GM18951 (cell line): Measurements from ENCODE around the gene WASF1.
"Not testable (repeated sequence)": the region's sequence is repeated elsewhere in the genome, so short reads cannot be mapped to it uniquely, and the experiment has no call there.

ENCODE experiments used
- POLR2A ChIP-seq: IDR thresholded peaks from 4 replicates; pipeline ENCODE4 v1.6.1; 2011; ENCODE audit warnings: mild to moderate bottlenecking; ENCODE audit not compliant: insufficient read length, insufficient read depth; ENCODE audit errors: extremely low read depth
- in situ Hi-C: fragments of 300-500 bp; cut with MboI; formaldehyde crosslinking; loops from one replicate; pipeline ENCODE4 v1.12.0; 2022; ENCODE audit warnings: low sequenced_read_pairs, mixed read lengths, inconsistent platforms; ENCODE audit not compliant: unreplicated experiment

The WASF1 gene

DNA sequence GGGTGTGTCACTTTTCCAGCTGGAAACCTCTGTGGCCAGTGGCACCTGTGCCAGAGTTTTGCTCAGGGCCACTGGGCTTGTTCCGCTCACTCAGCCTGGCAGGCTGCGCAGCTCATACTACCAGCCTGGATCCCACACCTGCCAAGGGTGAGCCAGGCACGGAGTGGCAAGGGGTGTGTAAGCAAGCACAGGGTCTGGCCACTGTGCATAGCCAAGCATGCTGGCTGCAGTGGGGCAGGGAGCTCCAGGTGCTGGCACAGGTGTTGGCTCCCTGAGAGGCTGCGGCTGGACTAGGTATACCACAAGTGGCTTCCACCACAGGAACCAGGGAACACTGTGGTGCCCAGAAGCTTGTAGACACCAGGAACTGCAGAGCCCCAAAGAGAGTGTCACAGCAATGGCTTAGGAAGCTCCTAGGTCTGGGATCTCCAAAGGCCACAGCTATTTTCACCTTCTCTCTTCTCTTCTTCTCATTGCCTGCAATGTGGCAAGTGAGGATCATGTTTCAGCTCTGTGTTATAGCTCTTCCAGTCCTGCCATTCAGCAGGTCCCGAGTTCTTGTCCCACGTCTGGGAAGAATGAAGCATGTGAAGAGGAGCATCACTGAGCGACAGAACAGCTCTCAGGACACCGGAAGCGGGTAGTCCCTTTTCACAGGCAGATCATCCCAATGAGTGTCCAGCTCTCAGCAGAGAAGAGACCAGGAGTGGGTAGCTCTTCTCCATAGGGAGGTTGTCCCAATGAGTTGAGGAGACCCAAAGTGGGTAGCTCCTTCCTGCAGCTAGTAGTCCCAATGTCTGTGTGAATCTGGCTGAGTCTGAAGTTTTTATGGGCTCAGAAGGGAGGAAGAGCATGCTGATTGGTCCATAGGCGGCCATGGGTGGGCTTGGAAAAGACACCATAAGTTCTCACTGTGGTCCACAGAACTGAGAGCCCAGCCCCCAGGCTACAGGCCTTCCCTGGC is 41.3 kb downstream of the WASF1 start:
- TF ChIP-seq POLR2A = no peak
- in situ Hi-C loops = no loop called here

DNA sequence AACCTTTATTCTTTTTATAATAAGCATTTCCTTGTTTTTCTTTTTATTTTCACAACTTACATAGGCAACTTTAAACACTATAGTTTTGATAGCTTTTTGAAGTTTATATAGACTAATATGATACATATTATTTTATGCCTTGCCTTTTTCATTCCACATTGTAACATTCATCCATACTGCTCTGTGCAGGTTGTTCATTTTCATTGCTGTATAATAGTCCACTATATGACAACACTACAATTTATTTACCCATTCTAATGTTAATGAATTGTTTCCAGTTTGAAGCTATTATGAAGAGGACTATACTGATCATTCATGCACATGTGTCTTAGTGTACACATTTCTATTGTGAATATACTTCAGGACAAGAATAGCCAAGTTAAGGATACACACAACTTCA is 49.1 kb downstream of the WASF1 start:
- in situ Hi-C loops = no loop called here
- no peak for TF ChIP-seq POLR2A

DNA sequence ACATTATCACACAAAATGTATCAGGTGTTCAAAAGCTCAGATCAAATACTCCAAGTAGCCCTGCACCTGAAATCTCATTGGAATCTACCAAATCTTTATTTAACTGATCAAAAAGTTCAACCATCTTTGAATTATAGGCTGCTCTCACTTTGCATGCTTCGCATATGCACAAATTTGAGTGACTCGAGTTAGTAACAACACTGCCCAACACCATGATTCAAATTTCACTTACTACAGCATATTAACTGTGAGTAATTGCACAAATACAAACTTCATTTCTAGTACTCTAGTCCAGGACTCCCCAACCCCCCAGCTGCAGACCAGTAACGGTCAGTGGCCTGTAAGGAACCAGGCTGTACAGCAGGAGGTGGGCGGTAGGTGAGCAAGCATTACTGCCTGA is 51.1 kb downstream of the WASF1 start:
- no peak for TF ChIP-seq POLR2A
- in situ Hi-C loops = no loop called here

DNA sequence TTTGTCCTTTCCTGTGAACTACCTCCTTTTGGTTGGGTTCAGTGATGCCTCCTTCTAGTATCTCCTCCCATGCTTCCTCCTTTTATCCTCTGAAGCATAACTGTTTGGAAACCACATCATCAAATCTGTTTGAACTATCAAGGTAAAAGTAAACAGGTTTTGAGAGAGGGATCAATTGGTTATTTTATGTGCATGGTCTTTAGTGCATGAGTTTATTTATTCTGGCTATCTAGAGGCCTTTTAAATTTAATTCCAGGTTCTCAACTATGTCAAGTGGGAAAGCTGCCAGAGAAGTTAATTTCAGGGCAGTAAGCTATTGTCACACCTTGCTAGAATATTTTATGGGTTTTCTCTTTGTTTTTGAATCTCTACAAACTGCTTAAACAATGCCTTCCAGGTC is 54.1 kb downstream of the WASF1 start:
- TF ChIP-seq POLR2A = no peak
- in situ Hi-C loops = no loop called here

DNA sequence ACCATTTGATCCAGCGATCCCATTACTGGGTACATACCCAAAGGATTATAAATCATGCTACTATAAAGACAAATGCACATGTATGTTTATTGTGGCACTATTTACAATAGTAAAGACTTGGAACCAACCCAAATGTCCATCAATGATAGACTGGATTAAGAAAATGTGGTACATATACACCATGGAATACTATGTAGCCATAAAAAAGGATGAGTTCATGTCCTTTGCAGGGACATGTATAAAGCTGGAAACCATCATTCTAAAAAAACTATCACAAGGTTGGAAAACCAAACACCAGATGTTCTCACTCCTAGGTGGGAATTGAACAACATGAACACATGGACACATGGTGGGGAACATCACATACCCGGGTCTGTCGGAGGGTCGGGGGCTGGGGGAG is 57.8 kb downstream of the WASF1 start:
- in situ Hi-C loops = not testable (repeated sequence)

DNA sequence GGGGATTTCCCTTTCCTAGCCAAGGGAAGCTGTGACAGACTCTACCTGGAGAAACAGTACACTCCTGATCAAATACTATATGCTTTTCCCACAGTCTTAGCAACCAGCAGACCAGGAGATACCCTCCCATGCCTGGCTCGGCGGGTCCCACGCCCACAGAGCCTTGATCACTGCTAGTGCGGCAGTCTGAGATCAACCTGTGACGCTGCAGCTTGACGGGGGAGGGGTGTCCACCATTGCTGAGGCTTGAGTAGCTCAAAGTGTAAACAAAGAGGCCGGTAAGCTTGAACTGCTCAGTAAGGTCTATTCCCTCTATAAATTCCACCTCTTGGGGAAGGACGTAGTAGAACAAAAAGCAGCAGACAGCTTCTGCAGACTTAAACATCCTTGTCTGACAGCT is 63.2 kb downstream of the WASF1 start:
- in situ Hi-C loops = no loop called here
- TF ChIP-seq POLR2A = no peak

DNA sequence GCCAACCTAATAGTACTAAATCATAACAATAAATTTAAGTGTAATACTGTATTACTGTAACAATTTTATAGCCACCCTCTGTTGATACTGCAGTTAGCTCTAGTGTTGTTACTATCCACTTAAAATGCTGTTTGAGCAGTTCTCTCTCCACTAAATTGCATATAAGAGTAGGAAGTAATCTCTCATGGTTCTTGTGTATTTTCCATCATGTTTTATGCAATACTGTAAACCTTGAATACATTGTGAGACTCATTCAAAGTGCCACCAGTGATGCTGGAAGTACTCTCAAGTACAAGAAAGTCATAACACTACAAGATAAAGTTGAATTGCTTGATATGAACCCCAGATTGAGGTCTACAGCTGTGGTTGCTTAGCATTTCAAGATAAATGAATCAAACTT is 65.5 kb downstream of the WASF1 start:
- in situ Hi-C loops = no loop called here
- no peak for TF ChIP-seq POLR2A

DNA sequence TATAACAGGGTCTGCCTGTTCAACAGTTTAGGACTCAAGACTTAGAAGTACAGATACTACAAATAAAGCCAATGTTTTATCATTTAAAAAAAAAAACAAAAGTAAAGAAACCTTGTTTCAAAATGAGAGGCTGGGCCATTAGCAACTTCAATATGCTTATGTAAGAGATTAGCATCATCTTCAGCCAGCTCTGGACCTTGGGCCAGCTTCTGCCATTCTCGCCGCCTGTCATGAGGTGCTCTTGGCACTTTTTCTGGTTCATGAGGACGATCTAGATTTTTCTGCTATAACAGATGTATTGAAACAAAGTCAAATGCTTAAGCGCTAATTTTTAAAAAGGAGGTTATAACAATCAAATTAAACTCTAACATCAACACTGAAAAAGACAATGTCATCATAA is 74.2 kb downstream of the WASF1 start:
- in situ Hi-C loops = no loop called here
- TF ChIP-seq POLR2A = no peak

DNA sequence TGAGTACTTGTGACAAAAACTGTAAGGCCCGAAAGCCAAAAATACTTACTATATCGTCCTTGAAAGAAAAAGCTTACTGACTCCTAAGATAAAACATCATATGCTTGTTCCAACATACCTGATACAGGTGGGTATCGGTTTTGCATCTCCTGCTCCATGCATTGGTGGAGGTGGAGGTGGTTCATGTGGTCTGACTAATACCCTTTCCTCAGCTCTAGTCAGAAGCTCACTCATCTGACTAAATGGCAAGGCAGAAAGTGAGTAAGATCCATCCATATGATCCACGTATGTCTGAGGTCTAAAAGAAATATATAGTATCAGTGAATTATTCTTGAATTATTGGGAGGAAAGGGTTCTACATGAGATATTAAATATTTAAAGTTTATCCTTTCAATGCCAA is 76.2 kb downstream of the WASF1 start:
- in situ Hi-C loops = no loop called here
- no peak for TF ChIP-seq POLR2A

DNA sequence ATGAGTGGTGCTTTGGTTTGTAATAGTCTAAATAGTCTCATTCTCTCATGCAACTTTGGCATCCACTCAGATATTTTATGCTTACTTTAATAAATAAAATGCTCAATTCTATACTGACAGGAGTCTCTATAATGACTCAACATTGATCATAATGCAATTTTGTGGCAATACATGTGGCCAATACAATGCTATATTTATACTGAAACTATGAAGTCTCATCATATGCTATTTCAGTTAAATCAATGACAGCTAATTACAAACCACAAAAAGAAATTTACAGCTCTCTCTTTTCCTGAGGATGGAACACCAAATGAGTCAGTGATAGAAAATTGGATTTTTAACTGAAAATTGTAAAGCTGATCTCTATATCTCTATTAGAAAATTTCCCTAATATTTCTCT is 77.1 kb downstream of the WASF1 start:
- in situ Hi-C loops = no loop called here
- no peak for TF ChIP-seq POLR2A

DNA sequence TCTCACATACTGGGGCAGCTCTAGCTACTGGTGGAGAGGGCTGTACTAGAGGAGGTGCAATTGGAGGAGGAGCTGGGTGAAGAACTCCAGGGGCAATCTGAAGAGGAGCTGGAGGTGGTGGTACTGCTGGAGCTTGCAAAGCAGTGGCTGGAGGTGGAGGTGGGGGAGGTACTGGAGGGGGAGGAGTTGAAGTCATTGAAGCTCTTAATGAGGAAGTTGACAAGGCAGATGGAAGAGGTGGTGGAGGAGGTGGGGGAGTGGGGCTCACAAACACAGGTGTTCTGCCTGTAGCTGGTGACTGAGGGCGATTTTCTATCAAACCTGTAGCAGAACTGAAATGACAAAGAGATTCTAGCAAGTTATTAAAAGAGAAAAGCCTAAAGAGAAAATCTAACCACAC is 77.6 kb downstream of the WASF1 start:
- no peak for TF ChIP-seq POLR2A
- in situ Hi-C loops = no loop called here

DNA sequence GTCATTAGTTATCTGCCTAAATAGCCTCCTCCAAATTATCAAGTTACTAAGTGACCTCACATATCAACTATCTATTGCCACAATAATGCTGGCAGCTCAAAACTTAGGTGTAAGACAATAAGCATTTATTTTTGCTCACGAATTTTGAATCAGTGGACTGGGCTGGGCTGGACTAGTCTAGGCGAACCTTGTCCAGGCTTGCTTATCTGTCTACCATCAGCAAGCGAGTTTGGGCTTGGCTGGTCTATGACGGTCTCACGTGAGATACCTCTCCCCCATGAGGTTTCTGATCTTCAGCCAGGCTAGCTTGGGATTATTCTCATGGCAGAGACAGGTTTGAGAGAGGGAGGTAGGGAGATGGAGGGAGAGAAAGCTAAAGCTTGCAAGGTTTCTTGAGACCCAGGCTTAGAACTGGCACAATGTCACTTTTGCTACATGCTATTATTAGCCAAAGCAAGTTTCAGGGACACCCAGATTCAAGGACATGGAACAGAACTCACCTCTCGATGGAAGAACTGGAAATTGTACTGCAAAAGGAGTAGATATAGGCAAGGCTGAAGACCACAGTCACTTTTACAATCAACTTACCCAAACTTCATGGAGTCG is 80.9 kb downstream of the WASF1 start:
- in situ Hi-C loops = no loop called here
- TF ChIP-seq POLR2A = no peak

DNA sequence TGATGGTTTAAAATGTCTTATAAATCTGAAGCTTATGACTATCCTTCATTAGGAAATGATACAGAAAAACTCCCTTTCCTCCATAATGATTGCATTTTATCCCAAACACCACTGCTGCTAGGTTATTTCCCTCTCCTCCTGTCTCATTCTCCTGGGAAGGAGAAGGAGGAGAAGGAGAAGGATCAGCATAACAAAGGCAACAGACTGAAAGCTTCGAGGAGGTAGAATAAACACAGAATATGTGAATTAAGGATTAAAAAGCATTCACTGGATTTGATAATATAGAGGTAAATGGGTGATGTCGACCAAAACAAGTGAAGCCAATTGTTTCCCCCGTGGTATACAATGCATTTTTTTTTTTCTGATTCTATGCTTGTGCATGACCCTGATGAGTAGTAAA is 82.0 kb downstream of the WASF1 start:
- in situ Hi-C loops = no loop called here

DNA sequence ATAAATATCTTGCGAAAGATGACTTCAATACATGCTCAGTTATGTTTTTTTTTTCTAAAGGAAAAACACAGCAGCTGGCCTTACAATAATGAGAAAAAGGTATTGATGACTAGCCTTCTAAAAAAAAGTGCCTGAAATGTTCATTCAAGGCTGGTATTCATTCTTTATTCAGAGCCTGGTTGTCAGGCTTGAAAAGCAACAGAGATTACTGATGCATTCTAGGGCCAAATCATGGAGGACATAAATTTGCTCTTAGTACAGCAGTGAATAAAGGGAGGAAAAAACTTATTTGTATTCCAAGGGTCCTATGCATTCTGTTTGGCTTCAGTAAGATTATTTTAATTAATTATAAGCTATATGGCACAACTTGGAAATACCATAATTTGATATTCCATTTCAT is 83.5 kb downstream of the WASF1 start:
- no peak for TF ChIP-seq POLR2A
- in situ Hi-C loops = no loop called here

More for the DNA sequence above, 82.0 kb downstream of the WASF1 start:
- no peak for TF ChIP-seq POLR2A

DNA sequence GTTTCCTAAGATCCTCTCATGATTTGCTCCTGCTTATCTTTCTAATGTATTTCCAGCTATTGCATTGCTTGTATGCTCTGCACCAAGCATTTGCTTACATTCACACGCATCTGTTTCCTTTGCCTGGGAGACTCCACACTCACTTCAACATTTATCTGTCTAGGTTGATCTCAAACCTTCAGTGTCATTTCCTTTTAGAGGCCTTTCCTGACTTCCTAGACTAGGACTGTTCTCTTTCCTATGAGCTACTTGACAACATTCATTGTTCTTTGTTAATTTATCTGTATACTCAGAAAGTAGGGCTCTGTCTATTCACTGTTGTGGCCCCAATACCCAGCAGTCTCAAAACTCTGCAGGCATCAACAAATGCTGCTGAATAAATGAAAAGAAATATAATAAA is 84.4 kb downstream of the WASF1 start:
- no peak for TF ChIP-seq POLR2A
- in situ Hi-C loops = no loop called here

DNA sequence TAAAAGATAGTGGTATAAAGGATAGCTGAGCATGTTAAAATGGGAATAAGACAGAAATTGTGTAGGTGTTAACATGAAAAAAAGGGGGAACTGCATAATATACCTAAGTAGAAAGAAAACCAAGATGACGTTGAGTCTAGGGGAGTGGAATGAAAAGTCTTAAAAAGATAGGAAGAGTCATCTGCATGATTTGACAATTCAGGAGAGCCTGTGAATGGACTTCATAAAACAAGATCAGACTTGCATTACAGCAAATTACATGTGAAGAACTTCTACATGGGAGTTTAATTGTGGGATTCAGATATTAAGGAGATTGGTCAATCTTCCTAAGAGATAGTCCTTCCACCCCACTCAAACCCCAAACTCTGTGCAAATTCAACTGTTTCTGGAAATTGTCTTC is 85.5 kb downstream of the WASF1 start:
- in situ Hi-C loops = no loop called here
- no peak for TF ChIP-seq POLR2A
